ENCODE data around the gene STRC.
A peak's percentile ranks its signal among the peaks of the same experiment; 100 is the strongest.
"Not testable (repeated sequence)": the region's sequence is repeated elsewhere in the genome, so short reads cannot be mapped to it uniquely, and the experiment has no call there.

Gene STRC

DNA sequence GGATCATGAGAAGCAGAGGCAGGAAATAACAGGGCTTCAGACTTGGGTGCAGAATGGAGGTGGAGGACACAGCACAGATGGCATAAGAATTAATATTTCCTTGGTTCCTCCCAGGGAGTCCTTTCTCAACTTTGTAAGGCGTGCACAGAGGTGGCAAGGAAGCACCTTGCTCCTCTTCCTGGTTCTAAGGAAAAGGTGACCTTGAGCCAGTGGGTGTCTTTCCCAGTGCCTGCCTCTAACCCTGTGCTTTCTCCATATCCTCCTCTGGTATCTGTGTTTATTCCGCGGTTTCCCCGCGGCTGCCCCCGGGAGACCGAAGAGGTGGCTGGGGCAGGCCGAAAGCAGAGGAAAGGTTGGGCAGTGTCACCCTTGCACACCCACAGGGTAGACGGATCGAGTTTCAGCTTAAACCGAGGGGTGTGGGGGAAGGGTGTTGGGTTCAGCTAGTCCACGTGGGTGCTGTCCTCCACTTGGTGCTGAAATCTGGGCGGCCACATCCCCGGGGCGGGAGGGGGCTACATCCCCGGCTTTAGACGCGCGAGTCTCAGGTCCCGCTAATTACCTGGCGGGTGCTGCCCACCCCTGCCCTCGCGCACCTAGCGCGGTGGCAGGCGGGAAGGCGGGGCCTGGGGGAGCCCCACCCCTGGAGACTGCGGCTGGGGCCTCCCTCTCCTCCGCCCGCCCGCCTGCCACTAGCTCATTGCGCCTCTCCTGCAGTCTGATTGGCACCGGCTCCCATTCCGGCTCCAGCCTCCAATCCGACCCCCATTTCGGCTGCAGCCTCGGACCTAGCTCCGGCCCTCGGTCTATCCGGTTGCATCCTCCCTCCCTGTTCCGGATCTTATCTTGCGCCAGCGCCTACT is 25.0 kb downstream of the STRC start, which contains the start of gene CKMT1B:
Gene CKMT1B (plus strand): TSS at position 700 of the 863 bp plus-strand sequence. CDS start 192 bp downstream, outside the sequence.
- H3K27me3 Mint-ChIP-seq: peaks cover 23% of the 10 kb centered on the region
- not testable (repeated sequence) for H3K4me3 Mint-ChIP-seq, H3K36me3 Mint-ChIP-seq, H3K9me3 Mint-ChIP-seq, ATAC-seq, H3K4me1 Mint-ChIP-seq, H3K27ac Mint-ChIP-seq

GRCh38 chr15:43592841-43593240 is 25.8 kb downstream of the STRC start:
- not testable (repeated sequence) for H3K27ac Mint-ChIP-seq, H3K36me3 Mint-ChIP-seq, ATAC-seq, H3K4me3 Mint-ChIP-seq, H3K9me3 Mint-ChIP-seq, H3K4me1 Mint-ChIP-seq
- H3K27me3 Mint-ChIP-seq: peaks cover 16% of the 10 kb centered on the region

- not testable (repeated sequence) for H3K27me3 Mint-ChIP-seq, H3K36me3 Mint-ChIP-seq, H3K4me1 Mint-ChIP-seq, H3K27ac Mint-ChIP-seq, H3K9me3 Mint-ChIP-seq, H3K4me3 Mint-ChIP-seq
- ATAC-seq: peak; percentile 99
Measured at GRCh38 chr15:43589778-43590466, 28.7 kb downstream of the STRC start, which contains the start of gene PPIP5K1. TSS of gene PPIP5K1 (minus strand) at chr15:43590208. CDS start at chr15:43584504, 5,704 bp downstream.

DNA sequence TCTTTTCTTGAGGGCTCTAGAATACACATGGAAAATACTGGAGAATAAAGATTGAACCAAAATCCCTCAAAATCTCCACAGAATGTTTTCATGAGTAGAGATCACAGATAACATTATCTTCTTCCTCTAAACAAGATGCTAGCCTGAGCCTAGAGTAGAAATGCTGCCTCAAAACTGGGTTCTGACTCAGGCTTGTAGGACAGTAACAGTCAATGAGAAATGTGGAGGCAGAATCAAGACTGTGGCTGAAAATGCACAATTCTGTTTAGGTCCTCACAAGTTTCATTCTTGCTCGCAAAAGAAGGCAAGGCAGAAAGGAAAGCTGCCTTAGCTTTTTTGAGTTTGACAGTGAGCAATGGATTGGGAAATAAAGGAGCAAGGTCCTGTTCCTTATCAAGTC is 44.0 kb downstream of the STRC start:
- H3K9me3 Mint-ChIP-seq, H3K27me3 Mint-ChIP-seq, ATAC-seq, H3K36me3 Mint-ChIP-seq, H3K27ac Mint-ChIP-seq, H3K4me3 Mint-ChIP-seq, H3K4me1 Mint-ChIP-seq: not testable (repeated sequence)

DNA sequence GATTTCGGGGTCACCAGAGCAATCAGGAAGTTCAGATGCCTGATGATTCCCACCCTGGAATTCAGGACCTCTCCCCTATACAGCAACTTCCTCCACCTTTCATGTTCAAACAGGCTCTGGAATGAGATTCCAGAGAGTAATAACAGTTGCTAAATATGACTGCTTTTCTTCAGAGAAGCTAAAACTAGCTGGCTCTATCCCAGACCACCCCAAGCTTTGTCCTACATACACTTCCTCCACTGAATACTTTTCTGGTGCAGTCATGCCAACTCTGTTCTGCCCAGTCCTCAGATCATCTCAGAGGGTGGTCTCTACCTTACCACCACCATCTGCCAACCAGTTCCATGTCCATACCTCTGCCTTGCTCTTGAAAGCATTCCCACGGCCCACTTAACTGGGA is 52.0 kb downstream of the STRC start:
- H3K4me1 Mint-ChIP-seq, H3K27me3 Mint-ChIP-seq, ATAC-seq, H3K9me3 Mint-ChIP-seq, H3K27ac Mint-ChIP-seq, H3K36me3 Mint-ChIP-seq, H3K4me3 Mint-ChIP-seq: not testable (repeated sequence)

DNA sequence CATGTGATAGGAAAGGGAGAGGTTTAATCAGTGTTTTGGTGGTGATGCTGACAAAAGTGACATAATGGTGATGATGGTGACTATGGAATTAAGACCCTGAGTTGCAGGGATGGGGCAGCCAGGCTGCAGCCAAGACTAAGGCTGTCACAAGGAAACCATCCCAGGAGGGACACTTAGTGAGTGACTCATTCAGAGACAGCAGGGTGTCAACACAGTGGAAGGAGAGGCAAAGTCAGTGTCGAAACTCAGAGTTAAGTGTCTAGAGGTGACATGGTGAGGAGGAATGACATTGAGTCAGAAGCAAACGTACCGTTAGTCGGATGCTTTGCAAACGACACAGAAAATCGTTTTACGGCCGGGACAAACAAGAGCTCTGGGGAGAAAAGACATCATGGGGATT is 54.8 kb downstream of the STRC start:
- H3K27me3 Mint-ChIP-seq, H3K27ac Mint-ChIP-seq, H3K4me1 Mint-ChIP-seq, H3K4me3 Mint-ChIP-seq, H3K9me3 Mint-ChIP-seq, ATAC-seq, H3K36me3 Mint-ChIP-seq: not testable (repeated sequence)

GRCh38 chr15:43562753-43563152 is 55.8 kb downstream of the STRC start:
- H3K4me3 Mint-ChIP-seq, H3K27me3 Mint-ChIP-seq, H3K4me1 Mint-ChIP-seq, H3K27ac Mint-ChIP-seq, H3K9me3 Mint-ChIP-seq: not testable (repeated sequence)
- peaks cover 12% of the 10 kb centered on the region for H3K36me3 Mint-ChIP-seq
- peak; percentile 55 for ATAC-seq

DNA sequence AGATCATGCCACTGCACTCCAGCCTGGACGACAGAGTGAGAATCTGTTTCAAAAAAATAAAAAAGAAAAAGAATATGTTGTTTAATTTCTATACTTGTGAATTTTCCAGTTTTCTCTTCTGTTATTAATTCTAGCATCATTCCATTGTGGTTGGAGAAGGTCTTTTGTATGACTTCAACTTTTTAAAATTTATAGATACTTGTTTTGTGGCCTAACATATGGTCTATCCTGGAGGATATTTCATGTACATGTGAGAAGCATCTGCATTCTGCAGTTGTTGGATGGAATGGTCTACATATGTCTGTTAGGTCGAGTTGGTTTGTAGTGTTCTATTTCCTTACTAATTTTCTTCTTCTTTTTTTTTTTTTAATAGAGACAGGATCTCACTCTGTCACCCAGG is 65.6 kb downstream of the STRC start:
- H3K4me1 Mint-ChIP-seq: no peaks in the 10 kb centered on the region
- H3K27me3 Mint-ChIP-seq: no peaks in the 10 kb centered on the region
- no peak overlapping the region for H3K4me3 Mint-ChIP-seq
- no peak overlapping the region for H3K27ac Mint-ChIP-seq
- H3K9me3 Mint-ChIP-seq: no peaks in the 10 kb centered on the region
- no peak for ATAC-seq
- H3K36me3 Mint-ChIP-seq: peaks cover 48% of the 10 kb centered on the region

GRCh38 chr15:43552256-43552655 is 66.3 kb downstream of the STRC start:
- no peaks in the 10 kb centered on the region for H3K27me3 Mint-ChIP-seq
- H3K36me3 Mint-ChIP-seq: peaks cover 48% of the 10 kb centered on the region
- no peak overlapping the region for H3K27ac Mint-ChIP-seq
- ATAC-seq: no peak
- H3K4me3 Mint-ChIP-seq: no peak overlapping the region
- no peaks in the 10 kb centered on the region for H3K4me1 Mint-ChIP-seq
- H3K9me3 Mint-ChIP-seq: no peaks in the 10 kb centered on the region

GRCh38 chr15:43550527-43551363 is 67.9 kb downstream of the STRC start:
- Mint-ChIP-seq H3K4me1 (no peaks in the 10 kb centered on the region), H3K36me3 (peaks cover 47% of the 10 kb centered on the region), H3K4me3 (no peak overlapping the region), H3K9me3 (no peaks in the 10 kb centered on the region), H3K27ac (no peak overlapping the region), H3K27me3 (no peaks in the 10 kb centered on the region)
- no peak for ATAC-seq

All from stimulated activated memory B cell treated with anti-CD40 and anti-IgM and Interleukin-4, amounts not matched to agents 10 μg/mL and 1 μg/mL and 100 μg/mL, for 72 hours (primary cell).